ENCODE results near the gene DGKD.

Gene DGKD

DNA sequence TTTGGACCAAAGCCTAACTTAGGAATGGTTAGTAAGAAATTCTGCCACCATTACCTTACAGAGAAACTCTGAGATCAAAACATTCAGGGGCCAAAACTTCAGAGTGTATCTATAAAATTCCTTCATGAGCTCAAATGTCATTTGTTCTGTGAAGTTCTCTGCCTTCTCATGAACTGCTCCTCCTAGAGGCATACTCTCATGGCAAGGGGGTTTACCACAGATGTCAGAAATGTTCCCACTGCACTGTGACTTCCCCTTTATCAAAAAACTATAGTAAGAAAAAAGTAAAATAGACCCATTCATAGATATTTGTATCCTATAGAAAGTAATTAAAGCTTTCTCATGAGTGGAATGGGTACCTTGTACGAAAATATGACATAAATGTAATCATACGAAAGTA, 143.8 kb downstream of the DGKD start:
- H4K20me1 ChIP-seq (ENCODE audit: insufficient read depth, low read length, poor library complexity, severe bottlenecking) = no peaks in the 10 kb centered on the region
- peaks cover 12% of the 10 kb centered on the region for H3K4me1 ChIP-seq (ENCODE audit: insufficient read depth, low read length, poor library complexity, severe bottlenecking)
- no peaks in the 10 kb centered on the region for H3K9me2 ChIP-seq (replicated peaks; ENCODE audit: low read depth, low read length)
- H2AFZ ChIP-seq (ENCODE audit: low read length) = no peak overlapping the region
- H3F3A ChIP-seq (ENCODE audit: low read depth) = no peaks in the 10 kb centered on the region
- no peak for TF ChIP-seq EZH2phosphoT487 (IDR thresholded peaks at IDR 0.05; ENCODE audit: borderline replicate concordance)
- TF ChIP-seq, protein P1, sequence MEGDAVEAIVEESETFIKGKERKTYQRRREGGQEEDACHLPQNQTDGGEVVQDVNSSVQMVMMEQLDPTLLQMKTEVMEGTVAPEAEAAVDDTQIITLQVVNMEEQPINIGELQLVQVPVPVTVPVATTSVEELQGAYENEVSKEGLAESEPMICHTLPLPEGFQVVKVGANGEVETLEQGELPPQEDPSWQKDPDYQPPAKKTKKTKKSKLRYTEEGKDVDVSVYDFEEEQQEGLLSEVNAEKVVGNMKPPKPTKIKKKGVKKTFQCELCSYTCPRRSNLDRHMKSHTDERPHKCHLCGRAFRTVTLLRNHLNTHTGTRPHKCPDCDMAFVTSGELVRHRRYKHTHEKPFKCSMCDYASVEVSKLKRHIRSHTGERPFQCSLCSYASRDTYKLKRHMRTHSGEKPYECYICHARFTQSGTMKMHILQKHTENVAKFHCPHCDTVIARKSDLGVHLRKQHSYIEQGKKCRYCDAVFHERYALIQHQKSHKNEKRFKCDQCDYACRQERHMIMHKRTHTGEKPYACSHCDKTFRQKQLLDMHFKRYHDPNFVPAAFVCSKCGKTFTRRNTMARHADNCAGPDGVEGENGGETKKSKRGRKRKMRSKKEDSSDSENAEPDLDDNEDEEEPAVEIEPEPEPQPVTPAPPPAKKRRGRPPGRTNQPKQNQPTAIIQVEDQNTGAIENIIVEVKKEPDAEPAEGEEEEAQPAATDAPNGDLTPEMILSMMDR (conservative IDR thresholded peaks at IDR 0.05; ENCODE audit: low read length) = peak; percentile 33
- no peaks in the 10 kb centered on the region for H3K36me3 ChIP-seq (ENCODE audit: insufficient read depth, low read length)
- H3K27me3 ChIP-seq (ENCODE audit: insufficient read depth, low read length, poor library complexity, severe bottlenecking) = no peaks in the 10 kb centered on the region
- no peak overlapping the region for H3K9ac ChIP-seq (ENCODE audit: low read depth, low read length, poor library complexity, severe bottlenecking)
- no peaks in the 10 kb centered on the region for H3K79me2 ChIP-seq (ENCODE audit: insufficient read depth, low read length)
- H3K4me3 ChIP-seq (ENCODE audit: low read length, poor library complexity, severe bottlenecking) = no peak overlapping the region
- H3K9me3 ChIP-seq (ENCODE audit: insufficient read depth, low read depth, low read length) = peaks cover 7% of the 10 kb centered on the region
- H3K4me2 ChIP-seq (ENCODE audit: low read depth, low read length, poor library complexity, severe bottlenecking) = peak overlapping the region; percentile 16

DNA sequence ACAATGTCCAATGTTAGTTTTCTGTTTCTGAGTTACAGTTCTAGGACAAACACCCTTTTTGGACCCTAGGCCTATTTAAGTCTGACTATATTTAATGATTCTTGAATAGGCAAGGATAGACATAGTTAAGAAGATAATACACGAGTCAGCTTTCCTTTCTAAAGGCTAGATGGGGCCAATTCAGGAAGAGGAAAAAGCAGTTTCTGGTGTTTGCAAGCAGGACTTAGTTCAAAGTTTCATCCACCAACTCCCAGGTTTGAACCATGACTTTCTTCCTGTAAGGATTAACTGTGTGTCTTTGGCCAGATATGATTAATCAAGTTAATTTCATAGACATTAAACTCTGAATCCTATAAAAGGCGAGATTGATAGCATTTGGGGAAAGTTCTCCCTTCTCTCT, 145.6 kb downstream of the DGKD start:
- H3K4me1 ChIP-seq (ENCODE audit: insufficient read depth, low read length, poor library complexity, severe bottlenecking) = peaks cover 12% of the 10 kb centered on the region
- no peak for TF ChIP-seq EZH2phosphoT487 (IDR thresholded peaks at IDR 0.05; ENCODE audit: borderline replicate concordance)
- TF ChIP-seq, protein P1 (conservative IDR thresholded peaks at IDR 0.05; ENCODE audit: low read length) = no peak
- no peaks in the 10 kb centered on the region for H4K20me1 ChIP-seq (ENCODE audit: insufficient read depth, low read length, poor library complexity, severe bottlenecking)
- H3K9ac ChIP-seq (ENCODE audit: low read depth, low read length, poor library complexity, severe bottlenecking) = no peak overlapping the region
- H3K9me2 ChIP-seq (replicated peaks; ENCODE audit: low read depth, low read length) = no peaks in the 10 kb centered on the region
- no peaks in the 10 kb centered on the region for H3K36me3 ChIP-seq (ENCODE audit: insufficient read depth, low read length)
- H3K79me2 ChIP-seq (ENCODE audit: insufficient read depth, low read length) = no peaks in the 10 kb centered on the region
- no peak overlapping the region for H3K4me2 ChIP-seq (ENCODE audit: low read depth, low read length, poor library complexity, severe bottlenecking)
- peaks cover 17% of the 10 kb centered on the region for H3K9me3 ChIP-seq (ENCODE audit: insufficient read depth, low read depth, low read length)
- H3K4me3 ChIP-seq (ENCODE audit: low read length, poor library complexity, severe bottlenecking) = no peak overlapping the region
- no peak overlapping the region for H2AFZ ChIP-seq (ENCODE audit: low read length)
- H3K27me3 ChIP-seq (ENCODE audit: insufficient read depth, low read length, poor library complexity, severe bottlenecking) = no peaks in the 10 kb centered on the region
- H3F3A ChIP-seq (ENCODE audit: low read depth) = no peaks in the 10 kb centered on the region

DNA sequence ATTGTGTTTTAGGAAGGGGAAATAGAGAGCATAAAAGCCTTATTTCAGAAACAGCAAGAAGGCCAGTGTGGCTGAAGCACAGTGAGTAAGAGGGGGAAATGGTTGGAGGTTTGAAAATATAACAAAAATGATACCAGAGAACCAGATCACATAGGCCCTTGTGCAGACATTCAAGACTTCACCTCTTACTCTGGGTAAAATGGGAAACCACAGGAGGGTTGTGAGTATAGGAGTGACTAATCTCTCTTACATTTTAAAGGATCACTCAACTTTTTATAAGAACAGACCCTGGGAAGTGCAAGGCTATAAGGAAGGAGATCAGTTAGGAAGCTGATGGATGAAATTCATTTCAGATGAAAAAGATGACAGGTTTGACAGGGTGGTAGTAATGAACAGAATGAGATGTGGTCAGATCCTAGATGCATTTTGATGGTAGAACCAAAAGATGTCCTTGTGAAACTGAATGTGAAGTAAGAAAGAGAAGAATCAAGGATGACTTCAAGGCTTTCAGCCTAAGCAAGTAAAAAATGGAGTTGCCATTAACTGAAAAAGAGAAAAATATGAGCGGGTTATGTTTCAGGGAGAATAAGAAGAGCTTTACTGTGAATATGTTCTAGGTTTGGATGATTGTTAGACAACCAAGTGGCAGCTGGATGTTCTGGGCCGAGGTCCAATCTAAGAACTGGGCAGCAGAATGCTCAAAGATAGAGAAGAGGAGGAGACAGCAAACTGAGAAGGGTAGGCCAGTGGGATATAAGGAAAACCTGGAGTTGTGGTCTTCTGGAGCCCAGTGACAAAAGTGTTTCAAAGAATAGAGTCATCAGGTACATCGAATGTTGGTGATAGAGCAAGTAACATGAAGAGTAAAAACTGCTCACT, 147.1 kb downstream of the DGKD start:
- H3K4me2 ChIP-seq (ENCODE audit: low read depth, low read length, poor library complexity, severe bottlenecking) = no peak overlapping the region
- no peaks in the 10 kb centered on the region for H3K79me2 ChIP-seq (ENCODE audit: insufficient read depth, low read length)
- no peaks in the 10 kb centered on the region for H4K20me1 ChIP-seq (ENCODE audit: insufficient read depth, low read length, poor library complexity, severe bottlenecking)

More for the DNA sequence above, 147.1 kb downstream of the DGKD start:
- TF ChIP-seq EZH2phosphoT487 (IDR thresholded peaks at IDR 0.05; ENCODE audit: borderline replicate concordance) = no peak
- TF ChIP-seq, protein P1 (conservative IDR thresholded peaks at IDR 0.05; ENCODE audit: low read length) = no peak
- Histone ChIP-seq H3F3A (ENCODE audit: low read depth) (no peaks in the 10 kb centered on the region), H3K27me3 (ENCODE audit: insufficient read depth, low read length, poor library complexity, severe bottlenecking) (no peaks in the 10 kb centered on the region), H3K36me3 (ENCODE audit: insufficient read depth, low read length) (no peaks in the 10 kb centered on the region), H3K9ac (ENCODE audit: low read depth, low read length, poor library complexity, severe bottlenecking) (no peak overlapping the region), H3K9me2 (replicated peaks; ENCODE audit: low read depth, low read length) (no peaks in the 10 kb centered on the region), H3K4me3 (ENCODE audit: low read length, poor library complexity, severe bottlenecking) (no peak overlapping the region), H2AFZ (ENCODE audit: low read length) (no peak overlapping the region), H3K9me3 (ENCODE audit: insufficient read depth, low read depth, low read length) (peaks cover 17% of the 10 kb centered on the region), H3K4me1 (ENCODE audit: insufficient read depth, low read length, poor library complexity, severe bottlenecking) (peaks cover 12% of the 10 kb centered on the region)

All from Loucy (cell line).